GM12873 (cell line): Measurements from ENCODE around the gene KCTD21.
A peak's percentile ranks its signal among the peaks of the same experiment; 100 is the strongest.

ENCODE experiments used
- CTCF ChIP-seq: IDR thresholded peaks from 2 replicates; pipeline ENCODE4 v1.5.1; 2012; ENCODE audit warnings: low read depth, mild to moderate bottlenecking, moderate library complexity, low read length, control low read depth; ENCODE audit not compliant: insufficient read depth; ENCODE audit errors: missing control alignments

KCTD21 gene

GRCh38 chr11:78228467-78228866, 40.0 kb upstream of the KCTD21 start:
- TF ChIP-seq CTCF: peak; percentile 70

DNA sequence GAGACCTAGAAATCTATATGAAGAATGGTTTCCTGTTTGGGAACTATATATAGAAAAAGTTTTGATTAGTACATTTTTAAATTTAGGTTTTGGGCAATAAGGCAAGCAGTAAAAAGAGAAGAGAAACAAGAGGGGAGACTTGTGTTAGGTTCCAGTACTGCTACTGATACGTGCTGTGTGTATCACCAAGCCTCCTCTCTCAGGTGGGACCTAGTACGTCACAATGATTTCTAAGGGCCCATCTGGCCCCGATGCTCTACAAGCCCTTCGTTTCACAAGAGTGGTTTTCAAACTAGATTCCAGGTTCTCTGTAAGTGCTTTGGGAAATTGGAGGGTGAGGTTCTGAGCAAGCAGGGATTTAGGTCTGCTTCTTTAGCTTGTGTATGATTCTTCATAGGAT, 39.5 kb upstream of the KCTD21 start:
- TF ChIP-seq CTCF: peak; percentile 25

DNA sequence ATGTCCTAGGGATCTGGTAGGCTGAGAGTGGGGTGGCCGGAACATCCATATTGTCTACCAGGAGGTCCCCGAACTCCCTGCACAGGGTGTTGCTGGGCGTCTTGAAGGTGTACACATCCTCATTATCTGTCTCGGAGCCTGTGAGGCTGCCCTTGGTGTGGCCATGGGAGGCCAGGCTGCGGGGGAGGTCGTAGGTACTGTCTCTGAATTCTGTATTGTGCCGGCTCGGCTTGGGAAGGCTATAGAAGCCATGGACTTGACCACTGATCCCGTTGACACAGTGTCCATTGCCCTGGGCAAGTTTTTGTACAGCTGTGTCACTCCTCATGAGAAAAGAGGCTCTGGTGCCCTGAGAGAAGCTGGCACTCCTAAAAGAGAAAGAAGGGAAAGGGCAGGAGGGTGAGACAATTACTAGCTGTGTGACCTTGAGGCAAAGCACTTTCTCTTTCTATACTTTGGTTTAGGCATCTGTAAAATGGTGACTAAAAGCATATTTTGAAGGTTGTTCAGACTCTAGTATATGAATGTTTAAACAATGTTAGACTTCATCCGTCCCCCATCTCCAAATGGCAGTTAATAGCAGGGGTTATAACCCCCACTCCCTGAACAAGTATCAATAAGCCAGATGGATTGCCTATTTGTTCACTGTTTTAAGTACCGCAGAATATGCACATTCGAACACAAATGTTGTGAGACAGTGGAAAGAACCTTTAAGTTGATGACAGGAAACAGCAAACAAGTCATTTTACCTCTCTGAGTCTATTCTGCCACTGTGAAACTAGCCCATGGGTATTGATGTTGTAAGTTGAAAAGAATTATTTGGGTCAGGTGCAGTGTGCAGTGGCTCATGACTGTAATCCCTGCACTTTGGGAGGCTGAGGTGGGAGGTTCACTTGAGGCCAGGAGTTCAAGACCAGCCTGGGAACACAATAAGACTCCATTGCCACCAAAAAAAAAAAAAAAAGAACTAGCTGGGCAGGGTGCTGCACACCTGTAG, 38.6 kb upstream of the KCTD21 start:
- TF ChIP-seq CTCF: no peak

DNA sequence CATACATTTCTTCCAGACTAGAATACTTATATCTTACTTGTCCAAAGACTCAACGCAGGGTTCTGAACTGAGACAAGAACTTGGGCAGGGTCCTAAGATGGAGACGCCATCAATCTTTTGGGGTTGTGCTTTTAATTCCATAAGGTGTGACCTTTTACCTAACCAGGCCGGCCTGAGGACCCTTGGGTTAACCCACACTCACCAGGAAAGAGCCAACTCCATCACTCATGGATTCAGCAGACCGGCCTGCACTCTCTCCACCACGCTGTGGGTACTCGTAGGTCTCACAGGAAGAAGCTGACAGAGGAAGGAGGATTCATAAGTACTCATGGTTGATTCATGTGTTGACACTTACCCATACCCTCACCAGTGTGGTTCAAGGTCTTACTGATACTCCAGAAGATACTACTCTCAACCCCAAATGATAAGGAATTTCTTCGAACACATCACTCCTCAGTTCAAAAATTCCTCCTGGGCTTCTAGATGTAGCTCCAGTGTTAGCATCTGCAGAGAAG, 36.5 kb upstream of the KCTD21 start:
- TF ChIP-seq CTCF: no peak

DNA sequence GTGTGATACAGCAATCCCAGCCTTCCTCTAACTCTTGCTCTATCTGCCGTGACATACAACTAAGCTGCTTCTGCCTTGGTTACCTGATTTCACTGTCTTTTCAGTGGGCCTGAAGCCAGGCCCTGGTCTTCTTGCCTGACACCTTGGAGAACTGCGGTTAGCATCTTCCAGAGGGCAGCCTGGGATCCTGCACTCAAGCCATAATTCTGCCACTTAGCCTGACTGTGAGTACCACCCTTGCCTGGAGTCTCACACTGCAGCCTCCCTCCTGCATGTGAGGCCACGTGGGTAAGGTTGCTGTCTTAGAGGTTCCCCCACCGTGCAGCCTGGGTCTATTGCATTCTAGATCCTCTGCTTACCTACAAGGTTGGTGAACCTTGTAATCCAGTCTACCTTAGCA, 36.1 kb upstream of the KCTD21 start:
- no peak for TF ChIP-seq CTCF

- no peak for TF ChIP-seq CTCF
Observed at GRCh38 chr11:78223320-78223954, 35.0 kb upstream of the KCTD21 start.

DNA sequence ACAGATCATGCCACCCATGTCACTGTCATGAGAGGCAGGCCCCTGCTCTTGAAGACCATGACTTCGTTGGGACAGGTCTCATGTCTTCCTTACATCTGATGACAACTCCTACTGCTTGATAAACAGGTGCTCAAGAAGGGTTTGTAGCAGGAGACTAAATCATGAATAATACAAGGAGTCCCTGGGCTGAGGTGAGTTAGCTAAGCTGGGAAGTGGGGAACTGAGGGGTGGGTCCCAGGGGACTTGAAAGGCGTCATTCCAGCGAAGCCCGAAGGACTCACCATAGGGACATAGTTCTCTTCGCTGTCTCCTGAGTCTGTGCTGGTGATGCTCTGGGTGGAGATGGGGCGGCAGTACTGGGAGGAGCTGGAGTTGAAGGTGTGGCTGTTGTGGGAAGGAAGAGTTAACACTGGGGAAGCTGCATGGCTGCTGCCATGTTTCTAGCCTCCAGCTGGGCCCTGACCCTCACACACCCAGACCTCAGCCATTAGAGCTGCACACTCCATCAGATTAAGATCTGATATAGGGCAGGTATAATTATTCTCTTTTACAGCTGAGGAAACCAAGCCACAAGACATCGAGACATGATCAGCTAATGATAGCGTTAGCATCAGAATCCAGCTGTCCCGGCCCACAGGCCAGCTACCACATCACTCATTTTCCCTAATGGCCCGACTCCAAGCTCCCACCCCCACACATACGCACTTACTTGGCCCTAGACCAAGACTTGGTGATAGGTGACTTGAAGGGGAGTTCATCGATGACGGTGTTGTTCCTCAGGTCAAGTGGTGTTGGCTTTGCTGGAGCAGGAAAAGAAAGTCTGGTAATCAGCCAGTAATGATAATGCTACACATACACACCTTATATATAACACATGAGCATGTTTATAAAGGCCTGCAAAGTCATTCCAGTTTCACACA, 33.2 kb upstream of the KCTD21 start:
- no peak for TF ChIP-seq CTCF
